T-helper 17 cell (primary cell): ENCODE measurements around the gene VPS37B. TPM values are rescaled to one million over a fixed set of nuclear protein-coding genes. Genes with fewer than 3 reads are reported as not detected.
"Not testable (repeated sequence)": the region's sequence is repeated elsewhere in the genome, so short reads cannot be mapped to it uniquely, and the experiment has no call there.

Experiments
- ATAC-seq: fragments of 150-1000 bp; cut with Tn5 transposase; 2 replicates; pipeline ENCODE4 v1.10.0; 2021; ENCODE audit warnings: mild to moderate bottlenecking, moderate library complexity
- DNase-seq, 3 donors: peaks; one replicate each; pipeline versions ENCODE4 v3.0.0 to v3.0.0-alpha.2; 2020 to 2021
- H3K9me3 ChIP-seq: one replicate; pipeline ENCODE4 v1.7.0; 2013; ENCODE audit warnings: low read length, mild to moderate bottlenecking; ENCODE audit not compliant: control insufficient read depth, poor library complexity, severe bottlenecking
- H3K27ac Mint-ChIP-seq: one replicate; pipeline ENCODE4 v1.8.0; 2022; ENCODE audit warnings: mild to moderate bottlenecking, moderate library complexity, mixed read lengths
- H3K27me3 Mint-ChIP-seq: one replicate; pipeline ENCODE4 v1.8.0; 2022; ENCODE audit warnings: mixed read lengths
- H3K36me3 Mint-ChIP-seq: one replicate; pipeline ENCODE4 v1.8.0; 2022; ENCODE audit warnings: low read depth, mixed read lengths
- H3K4me1 Mint-ChIP-seq: one replicate; pipeline ENCODE4 v1.8.0; 2022; ENCODE audit warnings: mild to moderate bottlenecking, mixed read lengths
- H3K4me3 Mint-ChIP-seq: one replicate; pipeline ENCODE4 v1.8.0; 2022; ENCODE audit warnings: mild to moderate bottlenecking, moderate library complexity, mixed read lengths
- total RNA-seq, 4 donors: library from RNA in 2 of 4; stranded (reverse) in 2 of 4; gene quantifications; one replicate each; pipeline ENCODE4 v1.2.3 and lab custom pipeline; 2022 to 2026

The VPS37B gene
- total RNA-seq, 2 donors from 2014 or later, result 82.2 to 90.5 TPM

DNA sequence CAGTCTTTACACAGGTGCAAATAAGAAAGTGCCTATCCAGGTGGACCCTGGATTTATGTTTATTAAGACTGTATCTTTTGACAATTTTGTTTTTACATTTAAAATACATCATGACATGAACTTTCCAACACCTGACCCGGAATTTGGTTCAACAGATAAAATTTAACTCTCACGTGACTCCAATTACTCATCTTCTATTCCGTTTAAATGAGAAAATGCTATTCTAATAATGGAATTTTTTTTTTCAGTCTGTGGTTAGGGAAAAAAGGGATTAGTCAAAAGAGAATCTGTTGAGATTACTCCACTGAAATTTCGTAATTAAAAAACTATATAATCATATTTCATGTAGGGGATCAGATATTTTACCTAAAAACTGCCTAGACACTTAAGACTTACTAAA is 11.1 kb downstream of the VPS37B start:
- no peaks in the 10 kb centered on the region for H3K27me3 Mint-ChIP-seq
- no peak overlapping the region for H3K4me3 Mint-ChIP-seq
- DNase-seq, result no peak
- no peak overlapping the region for H3K27ac Mint-ChIP-seq
- H3K9me3 ChIP-seq, result no peaks in the 10 kb centered on the region
- H3K36me3 Mint-ChIP-seq, result no peaks in the 10 kb centered on the region
- H3K4me1 Mint-ChIP-seq, result peaks cover 56% of the 10 kb centered on the region
- ATAC-seq, result no peak

- Mint-ChIP-seq H3K27me3 (no peaks in the 10 kb centered on the region), H3K4me1 (peaks cover 59% of the 10 kb centered on the region), H3K4me3 (no peak overlapping the region), H3K36me3 (no peaks in the 10 kb centered on the region), H3K27ac (peak overlapping the region; percentile 91)
- ATAC-seq, result no peak
- H3K9me3 ChIP-seq, result no peaks in the 10 kb centered on the region
- DNase-seq, result no peak
Measured at GRCh38 chr12:122884091-122884826, 11.7 kb downstream of the VPS37B start.

DNA sequence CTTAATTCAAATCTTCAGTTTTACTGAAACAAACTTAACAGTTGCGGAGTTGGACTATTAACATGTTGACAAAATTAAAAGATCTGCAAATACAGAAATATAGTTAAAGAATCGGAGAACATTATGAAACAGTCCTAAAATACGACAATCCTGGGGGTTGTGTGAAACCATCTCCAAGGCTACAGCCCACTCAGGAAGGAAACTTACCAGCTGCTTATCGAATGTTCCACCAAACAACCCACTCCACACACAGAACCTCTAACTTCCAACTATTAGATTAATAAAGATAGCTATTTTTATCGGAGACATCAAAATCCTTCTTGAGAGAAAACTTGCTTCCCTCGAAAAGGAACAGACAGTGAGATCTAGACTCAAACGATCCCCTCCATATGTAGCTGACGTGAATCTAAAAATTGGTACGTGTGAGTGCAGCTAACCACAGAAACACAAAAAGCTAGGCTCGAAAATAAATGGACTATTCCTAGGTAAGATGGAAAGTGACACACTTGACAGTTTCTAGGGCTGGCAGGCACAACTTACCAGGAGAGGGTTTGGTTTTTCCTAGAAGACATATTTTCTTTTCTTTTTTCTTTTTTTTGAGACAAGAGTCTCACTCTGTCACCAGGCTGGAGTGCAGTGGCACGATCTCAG is 12.9 kb downstream of the VPS37B start:
- Mint-ChIP-seq H3K36me3 (no peaks in the 10 kb centered on the region), H3K4me3 (peak overlapping the region; percentile 12), H3K27ac (peak overlapping the region; percentile 91), H3K27me3 (no peaks in the 10 kb centered on the region), H3K4me1 (peaks cover 55% of the 10 kb centered on the region)
- DNase-seq (no peak), ATAC-seq (no peak)
- H3K9me3 ChIP-seq, result no peaks in the 10 kb centered on the region

GRCh38 chr12:122880668-122881067 is 15.3 kb downstream of the VPS37B start:
- no peaks in the 10 kb centered on the region for H3K36me3 Mint-ChIP-seq
- H3K27me3 Mint-ChIP-seq, result no peaks in the 10 kb centered on the region
- peak overlapping the region; percentile 81 for H3K27ac Mint-ChIP-seq
- DNase-seq, result no peak
- no peaks in the 10 kb centered on the region for H3K9me3 ChIP-seq
- peak overlapping the region; percentile 47 for H3K4me3 Mint-ChIP-seq
- ATAC-seq, result peak; percentile 54
- peaks cover 59% of the 10 kb centered on the region for H3K4me1 Mint-ChIP-seq

- H3K27me3 Mint-ChIP-seq, result no peaks in the 10 kb centered on the region
- peak overlapping the region; percentile 81 for H3K27ac Mint-ChIP-seq
- no peaks in the 10 kb centered on the region for H3K36me3 Mint-ChIP-seq
- H3K4me1 Mint-ChIP-seq, result peaks cover 63% of the 10 kb centered on the region
- ATAC-seq (no peak), DNase-seq (no peak)
- H3K4me3 Mint-ChIP-seq, result no peak overlapping the region
- H3K9me3 ChIP-seq, result no peaks in the 10 kb centered on the region
Measured at GRCh38 chr12:122880155-122880667, 15.7 kb downstream of the VPS37B start.

DNA sequence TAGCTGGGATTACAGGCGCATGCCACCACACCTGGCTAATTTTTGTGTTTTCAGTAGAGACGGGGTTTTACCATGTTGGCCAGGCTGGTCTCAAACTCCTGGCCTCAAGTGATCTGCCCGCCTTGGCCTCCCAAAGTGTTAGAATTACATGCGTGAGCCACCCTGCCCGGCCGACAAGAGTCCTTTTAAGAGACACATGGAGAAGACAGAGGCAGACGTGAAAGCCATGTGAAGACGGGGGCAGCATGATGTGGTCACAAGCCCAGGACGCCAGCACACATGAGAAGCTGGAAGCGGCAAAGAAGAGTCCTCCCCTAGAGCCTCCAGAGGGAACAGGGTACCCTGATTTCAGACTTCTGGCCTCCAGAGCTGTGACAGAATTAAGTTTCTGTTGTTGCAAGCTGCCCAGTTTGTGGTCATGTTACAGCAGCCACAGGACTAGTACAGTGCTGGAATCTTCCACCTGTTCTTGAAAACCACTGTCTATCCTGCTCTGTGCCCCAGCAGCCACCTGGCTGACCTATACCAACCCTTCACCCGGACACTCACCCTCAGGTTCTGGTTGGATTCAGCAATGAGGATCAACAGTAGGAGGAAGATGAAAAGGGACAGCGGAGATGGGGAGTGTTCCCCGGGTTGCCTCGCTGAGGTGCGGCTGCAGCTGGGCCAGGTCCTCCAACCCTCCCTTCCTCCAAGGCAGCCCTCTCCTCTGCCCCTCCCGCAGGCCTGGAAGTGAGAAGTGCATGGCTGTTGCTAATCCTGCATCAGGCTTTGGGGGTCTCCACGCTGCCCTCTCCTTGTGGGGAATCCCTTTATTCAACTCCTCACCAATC is 16.9 kb downstream of the VPS37B start:
- peaks cover 64% of the 10 kb centered on the region for H3K4me1 Mint-ChIP-seq
- H3K27ac Mint-ChIP-seq, result peak overlapping the region; percentile 81
- H3K9me3 ChIP-seq, result no peaks in the 10 kb centered on the region
- ATAC-seq, result no peak
- no peaks in the 10 kb centered on the region for H3K36me3 Mint-ChIP-seq
- DNase-seq, result no peak
- H3K4me3 Mint-ChIP-seq, result no peak overlapping the region
- no peaks in the 10 kb centered on the region for H3K27me3 Mint-ChIP-seq

DNA sequence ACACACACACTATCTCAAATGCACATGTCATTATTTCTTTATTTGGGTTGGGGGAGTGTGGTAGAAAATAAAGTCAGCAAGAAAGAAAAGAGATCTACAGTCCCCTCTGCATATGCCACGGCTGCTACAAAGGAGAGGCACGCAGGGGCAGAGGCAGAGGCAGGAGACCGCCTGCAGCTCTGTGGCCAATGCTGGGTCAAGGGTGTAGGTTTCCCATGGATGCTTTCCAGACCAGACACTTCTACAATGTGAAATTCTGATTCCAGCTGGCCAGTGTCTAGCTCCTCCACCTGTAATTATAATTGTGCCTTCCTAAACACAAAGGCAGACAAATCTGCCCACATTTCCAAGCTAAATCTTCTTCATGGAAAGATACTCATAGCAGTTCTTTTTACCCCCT is 19.2 kb downstream of the VPS37B start:
- peaks cover 72% of the 10 kb centered on the region for H3K4me1 Mint-ChIP-seq
- H3K4me3 Mint-ChIP-seq, result peak overlapping the region; percentile 15

DNA sequence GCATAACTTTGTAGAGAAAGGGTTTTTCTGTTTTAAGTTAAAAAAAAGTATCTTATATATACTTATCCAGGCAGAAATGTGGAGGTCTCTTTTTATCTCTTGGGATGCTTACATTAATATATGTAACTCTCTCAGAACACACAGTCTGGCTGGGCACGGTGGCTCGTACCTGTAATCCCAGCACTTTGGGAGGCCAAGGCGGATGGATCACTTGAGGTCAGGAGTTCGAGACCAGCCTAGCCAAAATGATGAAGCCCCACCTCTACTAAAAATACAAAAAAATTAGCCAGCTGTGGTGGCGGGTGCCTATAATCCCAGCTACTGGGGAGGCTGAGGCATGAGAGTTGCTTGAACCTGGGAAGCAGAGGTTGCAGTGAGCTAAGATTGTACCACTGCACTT is 19.6 kb downstream of the VPS37B start:
- H3K27ac Mint-ChIP-seq, result peak overlapping the region; percentile 54
- H3K36me3 Mint-ChIP-seq, ATAC-seq: not testable (repeated sequence)

More for the DNA sequence above, 19.2 kb downstream of the VPS37B start:
- Mint-ChIP-seq H3K27me3 (no peaks in the 10 kb centered on the region), H3K36me3 (peaks cover 3% of the 10 kb centered on the region), H3K27ac (no peak overlapping the region)
- ATAC-seq (no peak), DNase-seq (no peak)
- H3K9me3 ChIP-seq, result no peaks in the 10 kb centered on the region

DNA sequence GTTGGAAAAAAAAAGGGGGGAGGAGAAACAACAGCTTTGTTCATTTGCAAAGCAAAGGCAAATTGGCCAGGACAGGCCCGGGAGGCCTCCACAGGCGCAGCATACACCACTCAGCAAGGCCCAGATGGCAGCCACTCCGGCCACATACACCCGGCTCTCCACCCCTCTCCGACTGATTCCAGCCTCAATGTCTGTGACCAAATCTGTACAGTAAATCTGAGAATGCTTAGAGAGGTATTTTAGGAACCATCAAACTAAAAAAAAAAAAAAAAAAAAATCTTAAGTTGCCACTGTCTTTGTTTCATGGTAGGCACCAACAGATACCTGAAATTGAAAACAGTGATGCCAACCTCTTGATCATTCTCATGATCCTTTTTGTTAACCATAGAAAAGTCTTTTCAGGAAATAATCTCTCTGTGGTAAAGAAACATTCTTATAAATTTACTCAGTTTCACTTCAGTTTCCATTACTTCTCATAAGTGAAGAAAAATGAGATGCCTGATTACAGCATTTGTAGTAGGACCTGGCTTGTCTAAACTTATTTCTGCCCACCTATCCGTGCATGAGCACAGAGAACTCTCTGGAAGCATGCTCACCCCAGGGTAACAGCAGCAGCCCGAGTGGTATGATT is 20.2 kb downstream of the VPS37B start:
- DNase-seq (no peak), ATAC-seq (no peak)
- H3K36me3 Mint-ChIP-seq, result peaks cover 4% of the 10 kb centered on the region
- H3K4me1 Mint-ChIP-seq, result peaks cover 68% of the 10 kb centered on the region
- H3K4me3 Mint-ChIP-seq, result peak overlapping the region; percentile 73
- H3K27ac Mint-ChIP-seq, result peak overlapping the region; percentile 54
- H3K27me3 Mint-ChIP-seq, result no peaks in the 10 kb centered on the region
- no peaks in the 10 kb centered on the region for H3K9me3 ChIP-seq

More for the DNA sequence above, 19.6 kb downstream of the VPS37B start:
- H3K27me3 Mint-ChIP-seq, DNase-seq, H3K4me3 Mint-ChIP-seq, H3K9me3 ChIP-seq: not testable (repeated sequence)
- peaks cover 72% of the 10 kb centered on the region for H3K4me1 Mint-ChIP-seq

DNA sequence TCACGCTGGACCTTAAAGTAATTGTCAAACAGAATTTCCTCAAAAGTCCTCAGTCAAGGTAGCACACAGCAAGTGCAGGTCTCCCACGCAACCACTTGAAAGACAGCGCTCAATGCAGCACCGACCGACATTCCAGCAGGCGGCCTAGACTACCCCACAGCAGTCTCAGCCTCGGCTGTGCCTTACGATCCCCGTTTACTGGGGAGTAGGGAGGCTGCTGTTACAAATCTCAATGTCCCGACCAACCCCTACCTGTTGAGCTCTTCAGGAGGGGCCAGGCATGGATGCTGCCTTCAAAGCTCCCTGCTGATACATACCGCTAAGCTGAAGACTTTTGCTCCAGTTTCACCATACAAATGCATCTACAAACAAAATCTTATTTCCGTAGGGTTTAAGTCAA is 21.8 kb downstream of the VPS37B start:
- peaks cover 4% of the 10 kb centered on the region for H3K36me3 Mint-ChIP-seq
- H3K4me3 Mint-ChIP-seq, result peak overlapping the region; percentile 55
- no peak for DNase-seq
- no peaks in the 10 kb centered on the region for H3K27me3 Mint-ChIP-seq
- H3K4me1 Mint-ChIP-seq, result peaks cover 57% of the 10 kb centered on the region
- peak; percentile 68 for ATAC-seq
- H3K27ac Mint-ChIP-seq, result peak overlapping the region; percentile 98
- H3K9me3 ChIP-seq, result no peaks in the 10 kb centered on the region

- ATAC-seq, result no peak
- H3K4me1 Mint-ChIP-seq, result peaks cover 58% of the 10 kb centered on the region
- DNase-seq, result no peak
- peak overlapping the region; percentile 63 for H3K4me3 Mint-ChIP-seq
- no peaks in the 10 kb centered on the region for H3K27me3 Mint-ChIP-seq
- no peaks in the 10 kb centered on the region for H3K9me3 ChIP-seq
- H3K27ac Mint-ChIP-seq, result peak overlapping the region; percentile 98
- peaks cover 4% of the 10 kb centered on the region for H3K36me3 Mint-ChIP-seq
Measured at GRCh38 chr12:122873540-122873939, 22.4 kb downstream of the VPS37B start.

DNA sequence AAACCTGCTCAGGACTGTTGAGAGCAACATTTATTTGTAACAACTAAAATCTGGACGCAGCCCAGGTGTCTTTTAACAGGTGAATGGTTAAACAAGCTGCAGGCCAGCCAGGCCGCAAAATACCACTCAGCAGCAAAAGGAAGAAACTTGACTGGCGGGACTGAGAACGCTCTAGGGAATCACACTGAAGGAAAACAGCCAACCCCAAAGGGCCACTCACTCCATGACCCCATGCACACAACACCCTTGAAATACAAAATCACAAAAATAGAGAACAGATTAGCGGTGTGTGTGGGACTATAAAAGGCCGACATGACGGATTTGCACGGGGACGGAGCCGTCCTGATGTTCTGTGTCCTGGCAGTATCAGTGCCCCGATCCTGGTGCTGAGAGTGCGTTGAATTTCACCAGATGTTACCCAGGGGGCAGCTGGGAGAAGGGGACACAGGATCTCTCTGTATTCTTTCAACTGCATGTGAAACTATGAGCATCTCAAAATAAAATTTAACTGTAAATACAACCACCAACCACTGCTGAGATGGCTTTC is 23.0 kb downstream of the VPS37B start:
- no peaks in the 10 kb centered on the region for H3K9me3 ChIP-seq
- peaks cover 56% of the 10 kb centered on the region for H3K4me1 Mint-ChIP-seq
- H3K4me3 Mint-ChIP-seq, result peak overlapping the region; percentile 63
- H3K27ac Mint-ChIP-seq, result peak overlapping the region; percentile 98
- ATAC-seq (no peak), DNase-seq (no peak)
- H3K36me3 Mint-ChIP-seq, result peaks cover 4% of the 10 kb centered on the region
- no peaks in the 10 kb centered on the region for H3K27me3 Mint-ChIP-seq
